Inflammatory macrophage treated with lipopolysaccharide for 1 hour (primary cell): ENCODE data around the gene TMEM238.

Experiments used
- DNase-seq, 2 donors: peaks; one replicate each; pipeline ENCODE4 v3.0.0-alpha.2; 2020 to 2022

Gene TMEM238

GRCh38 chr19:55354698-55355212 is 29.3 kb downstream of the TMEM238 start, which contains the start of gene COX6B2:
TSS of gene COX6B2 (minus strand) at chr19:55354719. CDS start at chr19:55354521, 198 bp downstream.
- no peak for DNase-seq

- DNase-seq: peak; percentile 20 to 81
Observed at GRCh38 chr19:55353803-55354697, 30.0 kb downstream of the TMEM238 start.

GRCh38 chr19:55353356-55353802 is 30.7 kb downstream of the TMEM238 start:
- DNase-seq: no peak

- no peak for DNase-seq
Observed at GRCh38 chr19:55352549-55353145, 31.4 kb downstream of the TMEM238 start.

- no peak for DNase-seq
Observed at GRCh38 chr19:55352040-55352439, 32.1 kb downstream of the TMEM238 start.

- DNase-seq: no peak
Observed at GRCh38 chr19:55350620-55351315, 33.3 kb downstream of the TMEM238 start.

- DNase-seq: no peak
Observed at GRCh38 chr19:55348317-55349034, 35.6 kb downstream of the TMEM238 start.

GRCh38 chr19:55347442-55348009 is 36.6 kb downstream of the TMEM238 start:
- no peak for DNase-seq

GRCh38 chr19:55346725-55347441 is 37.2 kb downstream of the TMEM238 start:
- no peak for DNase-seq

- no peak for DNase-seq
Observed at GRCh38 chr19:55345818-55346724, 38.0 kb downstream of the TMEM238 start.

GRCh38 chr19:55345101-55345817 is 38.8 kb downstream of the TMEM238 start:
- no peak for DNase-seq

- DNase-seq: no peak
Observed at GRCh38 chr19:55344444-55344843, 39.6 kb downstream of the TMEM238 start.

GRCh38 chr19:55341595-55342531 is 42.2 kb downstream of the TMEM238 start:
- DNase-seq: no peak

- DNase-seq: peak; percentile 73 to 76
Observed at GRCh38 chr19:55341171-55341588, 42.9 kb downstream of the TMEM238 start.

- peak in 1 of 2 donors; percentile 5 for DNase-seq
Observed at GRCh38 chr19:55340784-55341147, 43.3 kb downstream of the TMEM238 start.

GRCh38 chr19:55339889-55340783 is 44.0 kb downstream of the TMEM238 start:
- DNase-seq: peak in 1 of 2 donors; percentile 58
